H1 (cell line): ENCODE data around the gene LRRC61.

Experiments
- BACH1 ChIP-seq: IDR thresholded peaks from 2 replicates; pipeline ENCODE4 v1.6.1; 2012; ENCODE audit warnings: low read length, improper control_type of control experiment
- CEBPB ChIP-seq: IDR thresholded peaks from 2 replicates; pipeline ENCODE4 v1.6.1; 2012; ENCODE audit warnings: low read depth, low read length
- CHD2 ChIP-seq: IDR thresholded peaks from 2 replicates; pipeline ENCODE4 v1.6.1; 2012; ENCODE audit warnings: low read length, improper control_type of control experiment
- CTCF ChIP-seq, 3 experiments: IDR thresholded peaks; 1 replicate in 2 of 3; 2 replicates in 1 of 3; pipeline versions ENCODE4 v1.5.1 to v1.6.1; 2011; ENCODE audit warnings: low read length in 3 of 3, mild to moderate bottlenecking in 3 of 3, inconsistent platforms in 2 of 3, low read depth in 1 of 3, moderate library complexity in 1 of 3; ENCODE audit not compliant: insufficient read depth in 1 of 3; ENCODE audit errors: control extremely low read depth in 1 of 3
- EZH2 ChIP-seq: fragments of 200-600 bp; sonication (generic); IDR thresholded peaks from 2 replicates; pipeline ENCODE4 v1.7.1; 2012; ENCODE audit warnings: low read depth, mild to moderate bottlenecking, moderate library complexity, low read length, inconsistent platforms; ENCODE audit not compliant: severe bottlenecking
- KDM1A ChIP-seq: fragments of 200-600, 300-600 bp; sonication (generic); IDR thresholded peaks from 2 replicates; pipeline ENCODE4 v1.7.1; 2016; ENCODE audit warnings: mild to moderate bottlenecking, low read length, borderline replicate concordance
- PHF8 ChIP-seq: fragments of 200-600 bp; sonication (generic); conservative IDR thresholded peaks from 2 replicates; pipeline ENCODE4 v1.7.1; 2012; ENCODE audit warnings: low read depth, mild to moderate bottlenecking, inconsistent platforms, low read length, moderate library complexity
- POLR2A ChIP-seq, 2 experiments: IDR thresholded peaks; 1 replicate in 1 of 2; 2 replicates in 1 of 2; pipeline ENCODE4 v1.6.1; 2011; ENCODE audit warnings: low read depth in 2 of 2, low read length in 2 of 2, mild to moderate bottlenecking in 2 of 2; ENCODE audit errors: control extremely low read depth in 1 of 2
- RAD21 ChIP-seq, 2 experiments: IDR thresholded peaks in 1 of 2; conservative IDR thresholded peaks in 1 of 2; 2 replicates each; pipeline ENCODE4 v1.6.1; 2011; ENCODE audit warnings: low read depth in 2 of 2, low read length in 2 of 2, improper control_type of control experiment in 1 of 2, inconsistent platforms in 1 of 2, mild to moderate bottlenecking in 1 of 2, moderate library complexity in 1 of 2
- SIX5 ChIP-seq: IDR thresholded peaks from 2 replicates; pipeline ENCODE4 v1.6.1; 2011; ENCODE audit warnings: mild to moderate bottlenecking, low read depth, low read length
- SP4 ChIP-seq: IDR thresholded peaks from 2 replicates; pipeline ENCODE4 v1.6.1; 2012; ENCODE audit warnings: low read length, inconsistent platforms
- SRF ChIP-seq: IDR thresholded peaks from 2 replicates; pipeline ENCODE4 v1.6.1; 2011; ENCODE audit warnings: mild to moderate bottlenecking, low read depth, low read length, moderate library complexity

- TF ChIP-seq SRF (no peak), CTCF (IDR thresholded peaks at IDR 0.05; ENCODE audit: control extremely low read depth in 1 of 3, insufficient read depth in 1 of 3, low read depth in 1 of 3, low read length in 3 of 3) (no peak), POLR2A (IDR thresholded peaks at IDR 0.05; ENCODE audit: control extremely low read depth in 1 of 2, low read depth in 2 of 2, low read length in 2 of 2) (peak in 1 of 2 experiments; percentile 41; a peak in 2 of 3 replicates), BACH1 (no peak), EZH2 (no peak), PHF8 (peak; percentile 28), SIX5 (no peak), CEBPB (no peak), CHD2 (0 out of 2 replicates have a peak, but pooled peaks have one; percentile 26), RAD21 (IDR thresholded peaks at IDR 0.05 in 1 of 2, conservative IDR thresholded peaks at IDR 0.05 in 1 of 2; ENCODE audit: low read depth in 2 of 2, low read length in 2 of 2) (no peak; a peak in 1 of 4 replicates), KDM1A (no peak), SP4 (no peak)
These were observed 45.1 kb downstream of the LRRC61 start, which contains the start of gene REPIN1 for GRCh38 chr7:150368096-150368883.
